ENCODE measurements around the gene WDR64. TPM values are rescaled to one million over a fixed set of nuclear protein-coding genes. Genes with fewer than 3 reads are reported as not detected.
A peak's percentile ranks its signal among the peaks of the same experiment; 100 is the strongest.
"Not testable (repeated sequence)": the region's sequence is repeated elsewhere in the genome, so short reads cannot be mapped to it uniquely, and the experiment has no call there.

WDR64 gene
- total RNA-seq, 1 experiment from 2014 or later: not detected

DNA sequence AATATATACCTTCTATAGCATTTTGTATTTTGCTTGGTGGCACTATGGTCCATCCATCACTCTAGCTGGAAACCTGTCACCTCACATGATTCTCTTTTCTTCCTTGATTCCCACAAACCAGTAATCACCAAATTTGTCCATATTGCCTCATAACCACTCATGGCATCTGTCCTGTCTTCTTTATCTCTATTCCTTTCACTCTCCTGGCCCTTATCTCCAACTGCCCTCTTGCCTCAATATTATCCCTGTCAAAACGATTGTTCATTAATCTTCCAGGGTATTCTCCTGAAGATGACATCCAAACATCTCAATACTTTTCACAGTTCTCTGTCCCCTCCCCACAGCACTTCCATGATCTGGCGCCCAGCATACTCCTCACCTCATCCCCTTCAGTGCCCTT lies 46.1 kb downstream of the WDR64 start:
- no peak for DNase-seq (ENCODE audit: low read depth)

DNA sequence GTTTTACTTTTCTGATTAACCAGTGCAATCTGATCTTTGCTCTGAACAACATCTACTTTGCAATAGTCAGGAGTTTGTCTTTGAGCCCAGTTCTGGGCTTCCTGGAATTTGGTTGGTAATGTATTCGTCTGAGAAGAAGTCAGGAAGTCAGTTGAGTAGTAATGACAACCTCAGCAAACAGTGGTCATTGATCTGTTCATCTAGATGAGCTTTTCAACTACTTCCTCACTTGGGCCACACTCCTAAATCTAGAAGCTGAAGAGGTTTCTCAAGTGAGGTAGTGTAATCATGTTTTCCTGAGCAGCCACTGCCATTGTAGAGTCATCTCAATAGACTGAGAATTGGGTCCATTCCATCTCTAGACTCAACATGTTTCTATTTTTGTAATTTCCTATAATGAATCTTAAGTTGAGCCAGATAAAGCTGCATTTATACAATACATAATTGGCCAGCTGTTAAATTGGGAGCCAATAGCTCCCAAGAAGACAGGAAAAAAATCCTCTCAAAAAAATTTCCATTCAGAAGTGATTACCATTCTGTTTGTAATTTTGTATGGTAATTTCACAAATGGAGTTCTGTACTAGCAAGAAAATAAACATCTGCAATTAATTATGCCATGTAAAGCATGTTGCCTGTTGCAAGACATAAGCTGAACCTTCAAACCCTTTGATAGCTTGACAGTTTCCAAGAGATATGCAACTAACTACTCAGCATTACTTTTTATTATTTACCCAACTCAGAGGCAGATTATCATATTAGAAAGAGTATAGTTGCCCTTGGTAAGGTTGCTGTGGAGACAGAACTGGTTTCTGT lies 49.6 kb downstream of the WDR64 start:
- no peak for DNase-seq (ENCODE audit: low read depth)

DNA sequence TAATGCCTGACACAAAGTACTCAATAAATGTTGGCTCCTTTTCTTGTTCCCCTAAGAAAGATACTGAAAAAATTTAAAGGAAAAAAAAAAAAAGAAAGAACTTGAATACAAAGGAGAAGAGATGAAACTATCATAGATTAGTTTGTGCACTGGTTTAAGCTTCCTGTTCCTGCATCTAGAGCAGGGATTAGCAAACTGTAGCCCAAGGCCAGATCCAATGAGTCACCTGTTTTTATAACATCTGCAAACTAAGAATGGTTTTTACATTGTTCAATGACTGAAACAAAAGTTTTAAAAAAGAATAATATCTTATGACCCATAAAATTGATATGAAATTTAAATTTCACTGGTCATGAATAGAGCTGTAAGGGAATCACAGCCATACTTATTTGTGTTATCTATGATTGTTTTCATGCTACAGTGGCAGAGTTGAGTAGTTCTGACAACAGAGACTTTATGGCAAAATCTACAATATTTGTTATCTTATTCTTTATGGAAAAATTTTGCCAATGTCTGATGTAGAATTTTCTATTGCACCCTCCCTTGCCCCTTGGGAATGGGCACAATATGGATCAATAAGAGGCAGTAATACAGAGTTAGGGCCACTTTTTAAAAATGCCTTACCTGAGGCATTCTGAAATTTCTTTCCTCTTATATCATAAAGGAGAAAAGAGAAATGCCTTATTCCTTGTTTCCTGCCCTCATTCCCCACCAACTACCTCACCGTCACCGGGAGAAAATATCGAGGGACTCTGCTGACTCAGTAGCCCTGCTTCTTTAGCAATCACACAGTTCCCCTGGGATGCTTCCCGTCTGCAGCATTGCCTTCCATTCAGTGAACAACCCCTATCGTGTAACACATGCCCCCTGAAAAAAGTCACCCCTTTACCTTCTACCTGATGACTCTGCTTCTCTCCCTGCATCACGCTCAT lies 50.6 kb downstream of the WDR64 start:
- DNase-seq (ENCODE audit: low read depth): peak; percentile 63

GRCh38 chr1:241703739-241704138 lies 51.7 kb downstream of the WDR64 start:
- not testable (repeated sequence) for DNase-seq (ENCODE audit: low read depth)

- peak; percentile 33 for DNase-seq (ENCODE audit: low read depth)
These were observed 54.2 kb downstream of the WDR64 start for GRCh38 chr1:241706257-241706656.

GRCh38 chr1:241706967-241707366 lies 54.9 kb downstream of the WDR64 start:
- peak; percentile 82 for DNase-seq (ENCODE audit: low read depth)

- DNase-seq (ENCODE audit: low read depth): no peak
These were observed 55.4 kb downstream of the WDR64 start for GRCh38 chr1:241707442-241707841.

GRCh38 chr1:241711326-241711725 lies 59.2 kb downstream of the WDR64 start:
- no peak for DNase-seq (ENCODE audit: low read depth)

DNA sequence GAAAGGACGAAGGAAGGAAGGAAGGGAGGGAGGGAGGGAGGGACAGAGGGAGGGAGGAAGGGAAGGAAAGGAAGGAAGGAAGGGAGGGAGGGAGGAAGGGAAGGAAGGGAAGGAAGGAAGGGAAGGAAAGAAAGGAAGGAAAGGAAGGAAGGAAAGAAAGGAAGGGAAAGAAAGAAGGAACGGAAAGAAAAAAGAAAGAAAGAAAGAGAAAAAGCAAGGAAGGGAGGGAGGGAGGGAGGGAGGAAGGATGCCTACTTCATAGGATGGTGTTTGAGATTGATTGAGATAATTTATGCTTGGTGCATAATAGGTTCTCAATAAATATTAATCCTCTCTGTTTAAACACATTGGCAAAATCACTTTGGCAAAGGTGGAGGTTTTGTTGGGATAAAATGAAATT lies 61.2 kb downstream of the WDR64 start:
- no peak for DNase-seq (ENCODE audit: low read depth)

- no peak for DNase-seq (ENCODE audit: low read depth)
These were observed 62.5 kb downstream of the WDR64 start for GRCh38 chr1:241714321-241715218.

- DNase-seq (ENCODE audit: low read depth): no peak
These were observed 63.4 kb downstream of the WDR64 start for GRCh38 chr1:241715435-241715834.

GRCh38 chr1:241715956-241716355 lies 63.9 kb downstream of the WDR64 start:
- no peak for DNase-seq (ENCODE audit: low read depth)

DNA sequence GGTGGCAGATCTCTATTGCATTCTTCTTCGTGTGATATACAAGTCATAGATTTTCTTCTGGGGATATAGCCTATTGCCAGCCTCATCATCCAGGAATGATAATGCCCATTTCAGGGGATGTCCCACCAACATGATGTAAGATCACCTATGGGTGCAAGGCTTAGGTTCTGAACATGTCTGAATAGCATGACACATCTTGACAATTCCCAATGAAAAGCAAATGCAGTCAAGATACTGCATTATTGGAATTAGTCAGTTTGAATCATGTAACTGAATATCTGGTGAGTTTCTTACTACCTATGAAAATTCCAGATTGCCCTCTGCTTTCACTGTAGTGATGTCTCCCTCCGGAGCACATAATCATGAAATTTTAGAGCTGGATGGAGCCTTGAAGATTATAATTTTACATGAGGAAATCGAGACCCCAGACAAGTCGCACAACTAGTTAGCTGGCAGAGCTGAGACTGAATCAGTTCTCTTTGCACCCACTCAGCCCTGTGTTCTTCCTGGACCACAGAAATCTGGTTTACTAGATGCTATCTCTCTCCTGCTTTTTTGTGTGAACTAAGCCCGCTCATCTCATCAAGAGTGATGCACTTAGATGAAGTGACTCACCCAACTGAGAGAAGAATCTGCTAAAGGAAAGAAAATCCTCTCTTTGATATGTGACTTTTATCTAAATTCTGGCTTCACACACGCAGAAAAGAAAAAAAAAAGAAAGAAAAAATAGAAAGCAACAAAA lies 65.0 kb downstream of the WDR64 start:
- DNase-seq (ENCODE audit: low read depth): peak; percentile 23

DNA sequence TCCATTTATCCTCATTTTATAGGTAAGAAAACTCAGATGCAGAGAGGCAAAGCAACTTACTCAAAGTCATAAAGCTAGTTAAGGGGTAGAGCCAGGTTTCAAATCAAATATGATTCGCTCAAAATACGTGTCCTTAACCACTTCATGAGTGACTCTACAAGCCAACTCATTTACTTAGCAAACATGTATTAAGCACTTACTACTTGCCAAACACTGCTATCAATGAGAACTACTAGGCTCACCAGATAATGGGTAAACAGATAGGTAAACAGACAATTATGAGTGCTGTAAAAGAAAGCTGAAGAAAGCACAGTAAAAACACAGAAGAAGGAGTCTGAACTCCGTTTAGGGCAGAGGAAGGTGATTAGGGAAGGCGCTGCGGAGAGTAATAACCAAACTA lies 65.9 kb downstream of the WDR64 start:
- DNase-seq (ENCODE audit: low read depth): no peak

DNA sequence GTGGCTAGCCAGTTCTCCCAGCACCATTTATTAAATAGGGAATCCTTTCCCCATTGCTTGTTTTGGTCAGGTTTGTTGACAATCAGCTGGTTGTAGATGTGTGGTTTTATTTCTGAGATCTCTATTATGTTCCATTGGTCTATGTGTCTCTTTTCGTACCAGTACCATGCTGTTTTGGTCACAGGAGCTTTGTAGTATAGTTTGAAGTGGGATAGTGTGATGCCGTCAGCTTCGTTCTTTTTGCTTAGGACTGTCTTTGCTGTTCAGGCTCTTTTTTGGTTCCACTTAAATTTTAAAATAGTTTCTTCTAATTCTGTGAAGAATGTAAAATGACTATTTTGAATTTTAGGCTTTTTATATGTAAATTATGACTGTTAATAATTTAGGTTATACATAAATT lies 68.9 kb downstream of the WDR64 start:
- DNase-seq (ENCODE audit: low read depth): no peak

GRCh38 chr1:241722947-241723346 lies 70.9 kb downstream of the WDR64 start:
- no peak for DNase-seq (ENCODE audit: low read depth)

GRCh38 chr1:241724741-241725356 lies 72.8 kb downstream of the WDR64 start:
- no peak for DNase-seq (ENCODE audit: low read depth)

DNA sequence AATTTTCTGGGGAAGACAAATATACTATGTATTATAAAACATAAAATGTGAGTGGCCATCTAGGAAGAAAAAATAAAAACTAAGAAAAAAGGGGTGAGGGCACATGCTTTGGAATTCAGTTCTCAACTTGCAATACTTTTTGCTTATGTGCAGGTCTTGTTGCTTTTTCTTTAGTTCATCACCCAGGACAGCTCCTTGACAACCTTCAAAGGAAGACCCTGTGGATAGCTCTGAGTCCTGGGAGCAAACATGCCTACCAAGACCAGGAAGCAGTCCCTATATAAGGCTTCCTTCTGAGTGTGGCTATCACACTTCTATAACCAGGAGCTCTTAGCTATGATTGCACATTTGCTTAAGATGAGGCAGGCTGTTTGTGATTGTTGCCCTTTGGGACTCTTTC lies 78.0 kb downstream of the WDR64 start:
- no peak for DNase-seq (ENCODE audit: low read depth)

DNA sequence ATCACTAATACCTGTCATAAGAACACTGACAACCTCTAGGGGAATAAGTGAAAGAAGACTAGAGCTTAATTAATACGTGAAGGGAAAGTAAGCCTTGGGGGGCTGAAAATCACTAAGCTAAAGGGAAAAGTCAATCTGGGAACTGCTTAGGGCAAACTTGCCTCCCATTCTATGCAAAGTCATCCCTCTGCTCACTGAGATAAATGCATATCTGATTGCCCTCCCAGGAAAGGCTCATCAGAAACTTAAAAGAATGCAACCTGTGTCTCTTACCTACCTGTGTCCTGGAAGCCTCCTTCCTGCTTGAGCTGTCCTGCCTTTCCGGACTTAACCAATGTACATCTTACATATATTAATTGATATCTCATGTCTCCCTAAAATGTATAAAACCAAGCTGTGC lies 81.8 kb downstream of the WDR64 start:
- no peak for DNase-seq (ENCODE audit: low read depth)

GRCh38 chr1:241734533-241734932 lies 82.5 kb downstream of the WDR64 start:
- no peak for DNase-seq (ENCODE audit: low read depth)
